ENCODE data around the gene EFL1.

DNA sequence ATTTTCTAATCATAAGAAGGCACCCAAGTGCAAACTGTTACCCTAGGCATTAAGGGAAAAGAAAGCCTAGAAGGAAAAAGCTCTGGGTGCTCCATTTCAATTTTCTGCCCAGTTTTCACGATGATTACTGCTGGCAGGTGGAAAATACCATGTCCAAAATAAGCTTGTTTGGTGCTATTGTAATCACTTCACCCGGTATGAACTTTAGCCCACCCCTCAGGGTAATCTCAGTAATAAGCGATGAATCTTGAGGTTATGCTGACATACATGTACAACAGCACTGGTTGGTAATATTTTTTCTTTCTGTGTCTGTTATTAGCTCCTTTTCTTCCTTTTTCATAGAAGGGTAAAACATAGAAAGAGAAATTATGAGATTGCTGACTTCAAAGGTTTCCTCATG is 128.1 kb downstream of the EFL1 start:
- TF ChIP-seq, protein P1, sequence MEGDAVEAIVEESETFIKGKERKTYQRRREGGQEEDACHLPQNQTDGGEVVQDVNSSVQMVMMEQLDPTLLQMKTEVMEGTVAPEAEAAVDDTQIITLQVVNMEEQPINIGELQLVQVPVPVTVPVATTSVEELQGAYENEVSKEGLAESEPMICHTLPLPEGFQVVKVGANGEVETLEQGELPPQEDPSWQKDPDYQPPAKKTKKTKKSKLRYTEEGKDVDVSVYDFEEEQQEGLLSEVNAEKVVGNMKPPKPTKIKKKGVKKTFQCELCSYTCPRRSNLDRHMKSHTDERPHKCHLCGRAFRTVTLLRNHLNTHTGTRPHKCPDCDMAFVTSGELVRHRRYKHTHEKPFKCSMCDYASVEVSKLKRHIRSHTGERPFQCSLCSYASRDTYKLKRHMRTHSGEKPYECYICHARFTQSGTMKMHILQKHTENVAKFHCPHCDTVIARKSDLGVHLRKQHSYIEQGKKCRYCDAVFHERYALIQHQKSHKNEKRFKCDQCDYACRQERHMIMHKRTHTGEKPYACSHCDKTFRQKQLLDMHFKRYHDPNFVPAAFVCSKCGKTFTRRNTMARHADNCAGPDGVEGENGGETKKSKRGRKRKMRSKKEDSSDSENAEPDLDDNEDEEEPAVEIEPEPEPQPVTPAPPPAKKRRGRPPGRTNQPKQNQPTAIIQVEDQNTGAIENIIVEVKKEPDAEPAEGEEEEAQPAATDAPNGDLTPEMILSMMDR (conservative IDR thresholded peaks at IDR 0.05 in 1 of 2, IDR thresholded peaks at IDR 0.05 in 1 of 2; ENCODE audit: extremely low read depth in 1 of 2, insufficient read depth in 1 of 2, low read depth in 1 of 2, low read length in 2 of 2), result no peak
- TF ChIP-seq EZH2 (IDR thresholded peaks at IDR 0.05; ENCODE audit: borderline replicate concordance, low read length), result no peak

Data from mammary epithelial cell (primary cell).